GM23248 (cell line): ENCODE measurements around the gene TAF1C.
"Not testable (repeated sequence)": the region's sequence is repeated elsewhere in the genome, so short reads cannot be mapped to it uniquely, and the experiment has no call there.

ENCODE experiments used
- EZH2 ChIP-seq: fragments of 200-600 bp; sonication (generic); IDR thresholded peaks from 2 replicates; pipeline ENCODE4 v1.6.1; 2018; ENCODE audit warnings: antibody characterized with exemption, mild to moderate bottlenecking; ENCODE audit not compliant: insufficient read depth, poor library complexity, severe bottlenecking
- EZH2phosphoT487 ChIP-seq: fragments of 200-600 bp; sonication (generic); IDR thresholded peaks from 2 replicates; pipeline ENCODE4 v1.6.1; 2018; ENCODE audit warnings: antibody characterized with exemption, moderate library complexity, mild to moderate bottlenecking, low read depth; ENCODE audit not compliant: insufficient read depth

GRCh38 chr16:84205123-84205522 lies 18.3 kb upstream of the TAF1C start:
- TF ChIP-seq EZH2, EZH2phosphoT487: not testable (repeated sequence)
